Vagina (tissue), 2 donors: Measurements from ENCODE around the gene GBX2. TPM values are rescaled to one million over a fixed set of nuclear protein-coding genes. Genes with fewer than 3 reads are reported as not detected.

ENCODE experiments used
- DNase-seq, 2 donors: peaks; one replicate each; pipeline ENCODE4 v3.0.0-alpha.2; 2017; ENCODE audit errors: extremely low spot score in 2 of 2
- H3K27ac ChIP-seq: fragments of 200-600 bp; sonication (generic); one replicate; pipeline ENCODE4 v1.5.1; 2019
- H3K27me3 ChIP-seq: fragments of 200-600 bp; sonication (generic); one replicate; pipeline ENCODE4 v1.5.1; 2019
- H3K36me3 ChIP-seq, 2 donors: fragments of 200-600 bp; sonication (generic); one replicate each; pipeline ENCODE4 v1.5.1; 2017 to 2019
- H3K4me1 ChIP-seq: fragments of 200-600 bp; sonication (generic); one replicate; pipeline ENCODE4 v1.5.1; 2019
- H3K4me3 ChIP-seq, 2 donors: fragments of 200-600 bp; sonication (generic); 1 replicate in 1 of 2; 2 replicates in 1 of 2; pipeline ENCODE4 v1.5.1; 2016 to 2019
- H3K9me3 ChIP-seq: fragments of 200-600 bp; sonication (generic); one replicate; pipeline ENCODE4 v1.5.1; 2019
- POLR2A ChIP-seq, 2 donors: fragments of 450-650 bp; IDR thresholded peaks; one replicate each; pipeline ENCODE4 v1.6.1; 2017; ENCODE audit warnings: antibody characterized with exemption in 2 of 2, mild to moderate bottlenecking in 2 of 2, moderate library complexity in 2 of 2
- POLR2AphosphoS5 ChIP-seq, 2 donors: sonication (generic); formaldehyde crosslinking; IDR thresholded peaks; one replicate each; pipeline ENCODE4 v1.9.0; 2017; ENCODE audit warnings: antibody characterized with exemption in 2 of 2, mild to moderate bottlenecking in 2 of 2, low read depth in 1 of 2; ENCODE audit not compliant: insufficient read depth in 1 of 2
- intact Hi-C: fragments of 100-400 bp; cut with DNase I; formaldehyde crosslinking; loops from one replicate; pipeline ENCODE4 v1.15.1; 2023
- total RNA-seq: library from RNA; depleted of rRNA; stranded (reverse); fragments of >200 nt; gene quantifications from one replicate; pipeline ENCODE4 v1.2.3, GENCODE V29; 2016
- TF ChIP-seq, protein P1 (sequence below), 3 experiments: fragments of 450-650 bp in 2 of 3; fragments of 200-600 bp in 1 of 3; sonication (generic) in 1 of 3; IDR thresholded peaks; one replicate each; pipeline ENCODE4 v1.5.1; 2017 to 2019; ENCODE audit warnings: antibody characterized with exemption in 3 of 3, mild to moderate bottlenecking in 2 of 3, moderate library complexity in 2 of 3

GBX2 gene
- total RNA-seq, 1 donor from 2014 or later, result not detected

DNA sequence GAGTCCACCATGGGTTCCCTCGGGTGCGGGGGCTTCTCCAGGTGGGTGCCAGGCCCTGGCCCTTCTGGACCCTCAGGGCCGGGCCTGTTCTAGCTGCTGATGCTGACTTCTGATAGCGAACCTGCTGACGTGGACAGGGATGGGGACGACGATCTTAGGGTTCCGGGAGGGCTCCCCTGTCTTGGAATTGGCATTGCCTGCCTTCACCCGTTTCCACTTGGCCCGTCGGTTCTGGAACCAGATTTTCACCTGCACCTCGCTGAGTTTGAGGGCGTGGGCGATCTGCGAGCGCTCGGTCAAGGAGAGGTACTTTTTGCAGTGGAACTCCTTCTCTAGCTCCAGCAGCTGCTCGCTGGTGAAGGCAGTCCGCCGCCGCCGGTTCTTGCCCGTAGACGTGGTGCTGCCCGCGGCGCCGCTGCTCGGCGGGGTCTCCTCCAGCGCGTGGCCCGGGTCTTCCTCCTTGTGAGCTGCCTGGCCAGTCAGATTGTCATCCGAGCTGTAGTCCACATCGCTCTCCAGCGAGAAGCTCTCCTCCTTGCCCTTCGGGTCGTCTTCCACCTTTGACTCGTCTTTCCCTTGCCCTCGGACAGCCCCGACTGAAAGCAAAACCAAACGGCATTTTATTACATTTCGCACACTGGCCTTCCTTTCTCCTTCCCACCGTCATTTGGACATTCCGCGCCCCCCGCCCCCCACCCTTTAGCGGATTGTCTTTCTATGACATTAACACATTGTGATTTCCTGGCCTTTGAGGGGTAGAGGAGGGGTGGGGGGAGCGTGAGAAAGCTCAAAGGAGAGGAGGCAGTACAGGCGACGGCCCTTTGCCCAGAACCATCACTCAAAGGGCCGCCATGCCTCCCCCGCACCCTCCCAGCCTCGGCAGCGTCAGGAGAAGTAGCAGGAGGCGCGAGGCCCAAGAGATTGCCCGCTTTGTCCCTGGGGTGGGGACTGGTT is 2.1 kb downstream of the GBX2 start:
- intact Hi-C loops, result no loop called here
- no peak for DNase-seq
- Histone ChIP-seq H3K27ac (no peak overlapping the region), H3K4me3 (peak overlapping the region in 1 of 2 donors; percentile 39), H3K9me3 (no peaks in the 10 kb centered on the region), H3K27me3 (peaks cover 38% of the 10 kb centered on the region), H3K4me1 (peaks cover 49% of the 10 kb centered on the region), H3K36me3 (no peaks in the 10 kb centered on the region)
- no peak for TF ChIP-seq POLR2AphosphoS5 (IDR thresholded peaks at IDR 0.05; ENCODE audit: insufficient read depth in 1 of 2, low read depth in 1 of 2)
- TF ChIP-seq, protein P1, sequence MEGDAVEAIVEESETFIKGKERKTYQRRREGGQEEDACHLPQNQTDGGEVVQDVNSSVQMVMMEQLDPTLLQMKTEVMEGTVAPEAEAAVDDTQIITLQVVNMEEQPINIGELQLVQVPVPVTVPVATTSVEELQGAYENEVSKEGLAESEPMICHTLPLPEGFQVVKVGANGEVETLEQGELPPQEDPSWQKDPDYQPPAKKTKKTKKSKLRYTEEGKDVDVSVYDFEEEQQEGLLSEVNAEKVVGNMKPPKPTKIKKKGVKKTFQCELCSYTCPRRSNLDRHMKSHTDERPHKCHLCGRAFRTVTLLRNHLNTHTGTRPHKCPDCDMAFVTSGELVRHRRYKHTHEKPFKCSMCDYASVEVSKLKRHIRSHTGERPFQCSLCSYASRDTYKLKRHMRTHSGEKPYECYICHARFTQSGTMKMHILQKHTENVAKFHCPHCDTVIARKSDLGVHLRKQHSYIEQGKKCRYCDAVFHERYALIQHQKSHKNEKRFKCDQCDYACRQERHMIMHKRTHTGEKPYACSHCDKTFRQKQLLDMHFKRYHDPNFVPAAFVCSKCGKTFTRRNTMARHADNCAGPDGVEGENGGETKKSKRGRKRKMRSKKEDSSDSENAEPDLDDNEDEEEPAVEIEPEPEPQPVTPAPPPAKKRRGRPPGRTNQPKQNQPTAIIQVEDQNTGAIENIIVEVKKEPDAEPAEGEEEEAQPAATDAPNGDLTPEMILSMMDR (IDR thresholded peaks at IDR 0.05), result no peak
- no peak for TF ChIP-seq POLR2A (IDR thresholded peaks at IDR 0.05)

DNA sequence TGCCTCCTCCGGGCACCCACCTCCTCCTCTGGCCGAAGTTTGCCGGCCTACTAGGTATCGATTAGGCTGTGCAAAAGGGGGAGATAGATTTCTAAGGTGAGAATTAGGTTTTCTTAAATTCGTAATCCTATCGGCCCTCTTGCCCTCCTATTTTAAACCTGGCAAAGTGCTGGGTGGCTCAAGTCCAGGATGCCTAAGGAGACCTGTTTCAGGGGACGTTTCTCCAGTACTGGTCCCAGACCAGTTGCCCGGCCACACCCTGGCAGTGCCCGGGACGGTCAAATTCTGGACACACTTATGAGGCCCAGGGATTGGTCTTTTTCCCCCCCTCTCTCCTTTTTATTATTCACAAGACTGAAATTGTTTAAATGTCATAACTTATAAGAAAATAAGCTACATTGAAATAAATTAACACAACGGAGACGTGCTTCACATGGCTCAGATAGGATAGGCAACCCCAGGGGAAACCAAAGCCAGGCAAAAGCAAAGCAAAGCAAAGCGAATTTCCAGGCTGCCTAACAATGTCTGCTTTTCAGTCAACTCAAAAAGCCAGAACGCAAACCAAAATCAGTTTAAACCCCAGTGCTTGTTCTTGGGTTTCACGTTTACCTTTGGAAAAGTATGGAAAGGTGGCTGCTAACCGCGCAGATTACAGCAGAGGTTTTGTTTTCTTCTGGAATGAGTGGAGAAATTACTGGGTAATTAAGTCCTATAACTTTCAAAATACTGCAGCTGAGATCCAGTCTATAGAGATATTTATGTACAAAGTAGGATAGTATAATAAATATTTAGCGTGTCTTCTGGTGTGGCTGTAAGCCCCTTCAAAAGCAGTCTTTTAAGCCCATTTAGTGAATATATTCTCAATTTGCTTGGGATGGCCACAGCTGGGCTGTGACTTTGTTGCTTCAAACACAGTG is 3.0 kb downstream of the GBX2 start:
- Histone ChIP-seq H3K4me1 (peaks cover 48% of the 10 kb centered on the region), H3K9me3 (no peaks in the 10 kb centered on the region), H3K36me3 (no peaks in the 10 kb centered on the region), H3K27ac (no peak overlapping the region), H3K4me3 (peak overlapping the region in 1 of 2 donors; percentile 19), H3K27me3 (peaks cover 36% of the 10 kb centered on the region)
- no peak for DNase-seq
- intact Hi-C loops, result no loop called here
- TF ChIP-seq, protein P1 (IDR thresholded peaks at IDR 0.05), result no peak
- no peak for TF ChIP-seq POLR2A (IDR thresholded peaks at IDR 0.05)
- TF ChIP-seq POLR2AphosphoS5 (IDR thresholded peaks at IDR 0.05; ENCODE audit: insufficient read depth in 1 of 2, low read depth in 1 of 2), result no peak

DNA sequence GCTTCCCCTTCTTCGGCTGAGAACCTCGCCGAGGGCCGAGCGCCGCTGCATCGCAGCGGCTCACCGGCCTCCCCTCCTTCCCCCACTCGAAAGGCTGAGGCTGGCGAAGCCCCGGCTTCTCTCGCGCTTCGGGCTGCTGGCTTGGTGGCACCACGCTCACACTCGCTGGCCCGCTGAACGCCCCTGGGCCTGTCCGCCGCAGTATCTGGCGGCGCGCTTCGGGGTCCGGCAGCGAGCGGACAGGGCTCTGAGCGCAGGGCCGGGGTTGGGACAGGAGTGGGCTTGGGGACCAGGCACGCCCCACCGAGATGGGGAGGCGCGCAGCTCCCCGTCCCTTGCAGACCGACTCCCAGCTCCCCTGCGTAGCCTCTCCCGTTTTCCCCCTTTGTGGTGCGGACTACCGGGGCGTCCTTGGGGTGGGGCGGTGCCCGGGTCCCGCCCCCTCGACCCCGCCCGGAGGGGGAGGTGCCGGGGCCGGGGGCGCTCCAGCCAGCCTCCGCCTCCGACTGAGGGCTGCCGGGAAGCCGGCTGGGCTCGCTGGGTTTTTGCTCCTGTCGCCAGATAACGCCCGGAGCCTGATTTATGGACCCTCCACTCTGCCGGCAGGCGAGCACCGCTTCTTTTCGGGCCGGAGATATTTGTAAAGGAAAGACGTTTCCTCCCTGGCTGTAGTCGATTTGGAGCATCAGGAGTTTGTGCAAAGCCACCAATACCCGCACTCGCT is 3.8 kb downstream of the GBX2 start:
- H3K27ac ChIP-seq, result no peak overlapping the region
- no peaks in the 10 kb centered on the region for H3K36me3 ChIP-seq
- no peaks in the 10 kb centered on the region for H3K9me3 ChIP-seq
- no peak for DNase-seq
- H3K4me1 ChIP-seq, result peaks cover 48% of the 10 kb centered on the region
- no peak for TF ChIP-seq POLR2AphosphoS5 (IDR thresholded peaks at IDR 0.05; ENCODE audit: insufficient read depth in 1 of 2, low read depth in 1 of 2)
- TF ChIP-seq, protein P1 (IDR thresholded peaks at IDR 0.05), result no peak
- no peak for TF ChIP-seq POLR2A (IDR thresholded peaks at IDR 0.05)
- intact Hi-C loops, result no loop called here
- peak overlapping the region; percentile 19 to 36 for H3K4me3 ChIP-seq
- H3K27me3 ChIP-seq, result peaks cover 36% of the 10 kb centered on the region

DNA sequence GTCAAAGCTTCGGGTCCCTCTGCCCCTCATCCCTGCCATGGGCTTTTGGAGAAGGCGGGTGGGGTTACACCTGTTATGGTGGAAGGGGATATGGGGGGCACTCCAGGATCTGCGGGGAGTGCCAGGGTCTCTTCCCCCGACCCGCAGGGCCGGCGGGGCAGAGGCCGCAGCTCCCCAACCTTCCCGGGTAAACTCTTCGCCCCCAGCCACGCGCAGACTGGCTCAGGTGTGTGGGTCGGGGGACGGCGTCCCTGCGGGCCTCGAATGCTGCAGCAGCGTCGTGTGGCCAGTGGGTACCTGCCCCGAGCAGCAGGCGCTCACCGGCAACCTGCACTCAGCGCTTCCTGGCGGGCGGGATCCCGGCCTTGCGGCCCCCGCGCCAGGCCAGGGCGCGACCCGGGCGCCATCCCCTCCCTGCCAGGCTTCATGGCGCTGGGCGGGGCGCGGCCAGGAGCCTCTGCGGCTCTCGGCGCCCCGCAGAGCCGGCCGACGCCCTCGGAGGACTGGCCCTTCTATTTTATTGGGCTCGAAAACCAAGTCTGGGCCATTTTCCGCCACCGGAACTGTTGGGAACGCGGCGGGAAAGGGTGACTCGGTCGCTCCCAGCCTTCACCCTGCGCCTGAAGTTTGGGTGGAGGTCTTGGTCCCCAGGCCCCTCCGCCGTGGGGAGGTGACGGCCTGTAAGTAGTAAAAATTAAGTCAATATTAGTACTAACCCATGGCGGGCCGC is 4.5 kb downstream of the GBX2 start:
- no peak overlapping the region for H3K27ac ChIP-seq
- intact Hi-C loops, result no loop called here
- TF ChIP-seq, protein P1 (IDR thresholded peaks at IDR 0.05), result no peak
- no peak for TF ChIP-seq POLR2A (IDR thresholded peaks at IDR 0.05)
- no peak for TF ChIP-seq POLR2AphosphoS5 (IDR thresholded peaks at IDR 0.05; ENCODE audit: insufficient read depth in 1 of 2, low read depth in 1 of 2)
- H3K36me3 ChIP-seq, result no peaks in the 10 kb centered on the region
- H3K4me1 ChIP-seq, result peaks cover 46% of the 10 kb centered on the region
- no peak for DNase-seq
- H3K27me3 ChIP-seq, result peaks cover 32% of the 10 kb centered on the region
- H3K4me3 ChIP-seq, result peak overlapping the region; percentile 19 to 36
- H3K9me3 ChIP-seq, result no peaks in the 10 kb centered on the region
